Stimulated activated CD4-positive, alpha-beta T cell treated with anti-CD3 and anti-CD28 coated beads, TNF-alpha, amount 100 ng/mL, for 4 hours (primary cell): ENCODE results near the gene EN1.

Experiments
- DNase-seq, 3 experiments: peaks; one replicate each; pipeline ENCODE4 v3.0.0-alpha.2; 2020; ENCODE audit warnings: low read depth in 3 of 3

The EN1 gene

DNA sequence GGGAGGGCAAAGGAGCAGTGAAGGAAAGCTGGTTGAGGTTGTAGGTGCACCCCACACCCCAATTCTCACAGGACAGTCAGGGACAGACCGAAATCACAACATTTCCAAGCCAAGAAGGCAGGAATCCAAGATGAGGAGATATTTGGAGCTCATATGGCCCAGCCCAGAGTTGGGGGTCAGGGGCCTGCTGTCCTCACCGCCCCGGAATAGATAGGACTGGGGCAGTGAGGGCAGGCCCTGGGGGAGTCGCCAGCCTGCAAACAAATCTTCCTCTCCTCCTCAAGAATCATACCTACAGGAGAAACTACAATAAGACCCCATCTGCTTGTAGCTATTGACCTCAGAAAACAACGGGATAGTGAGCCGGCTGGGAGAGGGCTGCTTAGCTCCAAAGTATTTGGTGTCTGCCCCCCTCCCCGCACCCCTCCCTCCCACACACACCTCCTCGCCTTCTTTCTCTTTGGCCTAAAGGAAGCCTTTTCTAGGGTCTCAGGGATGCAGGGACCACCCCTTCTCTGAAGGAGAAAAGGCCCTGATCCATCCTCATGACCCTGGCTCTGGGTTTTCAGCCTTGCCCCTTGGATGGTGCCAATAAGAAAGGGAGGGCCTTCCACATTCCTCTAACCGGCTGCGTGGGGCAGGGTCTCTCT lies 3.8 kb downstream of the EN1 start:
- DNase-seq, result no peak

- no peak for DNase-seq
Measured at GRCh38 chr2:118842661-118843482, 4.6 kb downstream of the EN1 start.

- DNase-seq, result no peak
Measured at GRCh38 chr2:118841828-118842461, 5.5 kb downstream of the EN1 start.

DNA sequence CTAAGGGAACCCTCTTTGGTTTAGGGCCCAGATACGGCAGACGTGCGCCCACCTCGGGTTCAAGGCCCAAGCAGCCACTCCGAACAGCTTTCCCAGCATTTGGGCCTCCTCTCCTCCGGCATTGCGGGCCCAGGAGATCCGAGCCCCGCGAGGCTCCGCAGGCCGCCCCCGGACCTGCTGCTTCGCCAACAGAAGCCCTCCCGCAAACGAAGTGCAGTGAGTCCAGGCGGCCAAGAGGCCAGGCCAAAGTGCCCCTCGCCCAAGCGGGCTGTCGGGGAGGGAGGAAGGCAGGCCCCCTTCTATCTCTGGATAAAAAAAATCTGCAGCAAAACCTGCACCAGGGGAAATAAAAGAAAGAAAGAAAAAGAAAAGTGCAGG lies 6.0 kb downstream of the EN1 start:
- DNase-seq, result no peak

GRCh38 chr2:118838741-118839455 lies 8.6 kb downstream of the EN1 start:
- DNase-seq, result no peak

- no peak for DNase-seq
Measured at GRCh38 chr2:118837621-118838020, 9.8 kb downstream of the EN1 start.

- no peak for DNase-seq
Measured at GRCh38 chr2:118837067-118837466, 10.4 kb downstream of the EN1 start.

DNA sequence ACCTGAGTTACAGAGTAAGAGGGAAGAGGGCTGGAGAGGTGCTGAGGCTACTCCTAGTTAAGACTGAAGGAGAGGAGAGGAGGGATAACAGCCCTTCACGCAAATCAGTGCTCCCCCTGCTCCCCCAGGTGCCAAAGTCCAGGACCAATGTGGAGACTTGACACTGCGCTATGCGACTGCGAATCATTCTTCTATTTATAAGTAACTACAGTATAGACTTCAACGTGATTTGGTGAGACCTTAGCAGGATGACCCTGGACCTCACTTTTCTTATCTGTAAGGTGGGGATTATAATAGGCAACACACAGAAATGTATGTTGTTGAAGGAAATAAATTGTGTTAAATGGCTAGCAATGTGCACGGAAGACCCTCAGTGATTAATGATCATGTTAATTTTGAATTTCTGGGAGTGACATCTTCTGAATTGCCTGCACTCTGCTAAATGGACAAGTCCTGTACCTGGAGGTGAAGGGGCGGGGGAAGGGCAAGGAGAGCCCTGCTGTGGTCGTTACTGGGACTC lies 11.0 kb downstream of the EN1 start:
- no peak for DNase-seq

DNA sequence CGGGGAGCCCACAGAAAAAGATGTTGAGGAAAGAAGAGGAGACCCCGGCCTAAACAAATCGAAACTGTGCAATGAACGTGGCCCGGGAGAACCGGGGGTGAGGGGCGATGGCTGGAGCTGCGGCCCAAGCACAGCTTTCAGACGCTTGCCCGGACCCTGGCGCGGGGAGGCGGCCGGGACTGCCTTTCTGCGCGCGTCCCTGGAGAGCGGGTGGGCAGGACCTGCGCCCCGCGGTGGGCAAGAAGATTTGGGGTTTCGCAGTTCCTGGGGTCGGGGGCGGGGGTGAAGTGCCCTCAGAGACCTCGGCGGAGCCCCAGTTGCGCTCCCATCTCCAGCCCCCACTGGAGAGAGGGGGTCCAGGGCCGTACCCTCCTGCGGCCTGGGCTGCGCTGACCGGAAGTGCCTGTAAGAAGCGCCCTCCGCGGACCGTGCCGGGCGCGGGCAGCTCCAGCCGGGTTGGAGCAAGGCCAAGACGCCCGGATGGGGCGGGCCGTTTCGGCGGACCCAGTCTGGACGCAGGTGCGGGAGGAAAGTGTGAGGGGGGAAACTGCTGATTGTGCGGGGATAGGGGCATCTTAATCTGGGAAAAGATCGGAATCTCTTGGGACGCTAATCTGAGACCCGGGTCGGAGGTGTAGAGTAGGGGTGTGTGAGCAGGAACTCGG lies 11.6 kb downstream of the EN1 start:
- no peak for DNase-seq

DNA sequence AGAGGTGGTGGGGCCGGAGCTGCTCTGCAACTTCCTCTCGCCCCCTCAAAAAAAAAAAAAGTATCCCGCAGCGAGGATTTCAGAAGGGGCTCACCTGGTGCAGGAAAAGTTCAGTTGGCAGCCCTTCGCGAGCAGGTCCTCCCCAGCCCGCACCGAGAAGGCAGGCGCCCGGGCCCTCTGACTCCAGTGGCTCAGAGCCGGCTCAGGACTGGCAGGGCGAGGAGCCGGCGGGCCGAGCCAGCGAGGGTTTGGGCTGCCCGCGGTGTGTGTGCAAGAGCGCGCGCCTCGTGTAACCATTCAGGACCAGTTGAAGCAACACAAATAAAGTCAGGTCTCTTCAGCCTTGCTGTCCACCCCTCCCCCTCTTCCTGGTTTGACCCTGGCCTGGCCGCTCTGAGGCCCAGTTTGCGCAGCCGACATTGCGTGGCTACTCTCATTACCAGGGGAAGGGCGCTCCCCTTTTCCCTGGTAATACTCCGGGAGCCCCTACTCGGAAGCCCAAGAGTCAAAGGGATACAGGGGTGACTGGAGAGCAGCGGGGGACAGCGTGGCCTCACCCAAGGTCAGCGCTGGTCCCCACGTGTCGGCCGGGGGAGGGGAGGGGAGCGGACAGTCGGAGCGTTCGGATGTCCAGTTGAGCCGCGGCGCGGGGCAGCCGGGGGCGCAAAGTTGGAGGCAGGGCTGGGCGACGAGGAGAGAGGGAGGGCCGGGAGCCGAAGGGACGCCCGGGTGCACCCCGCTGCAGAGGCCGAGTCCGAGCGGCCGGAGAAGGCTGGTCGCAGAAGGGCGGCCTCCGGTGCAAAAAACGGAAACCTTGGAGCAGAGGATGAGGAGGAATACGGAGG lies 12.3 kb downstream of the EN1 start:
- no peak for DNase-seq

DNA sequence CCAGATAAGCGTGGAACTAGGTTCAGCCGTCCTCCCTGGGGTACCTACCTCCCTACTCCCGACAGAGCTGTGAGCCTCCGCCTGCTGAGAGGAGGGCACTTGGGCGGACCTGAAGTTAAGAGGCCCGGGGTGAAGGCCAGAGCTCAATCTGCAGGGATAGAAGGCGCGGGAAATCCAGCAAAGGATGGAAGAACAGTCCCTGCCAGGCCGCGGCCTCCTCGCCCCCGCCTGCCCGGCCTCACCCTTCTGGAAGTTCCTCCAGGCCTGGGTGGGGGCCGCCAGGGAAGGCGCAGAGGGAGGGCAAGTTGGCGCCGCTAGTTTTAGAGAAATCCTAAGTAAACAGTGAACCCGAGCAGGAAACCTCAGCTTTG lies 13.0 kb downstream of the EN1 start:
- no peak for DNase-seq

- DNase-seq, result no peak
Measured at GRCh38 chr2:118833716-118834439, 13.6 kb downstream of the EN1 start.

DNA sequence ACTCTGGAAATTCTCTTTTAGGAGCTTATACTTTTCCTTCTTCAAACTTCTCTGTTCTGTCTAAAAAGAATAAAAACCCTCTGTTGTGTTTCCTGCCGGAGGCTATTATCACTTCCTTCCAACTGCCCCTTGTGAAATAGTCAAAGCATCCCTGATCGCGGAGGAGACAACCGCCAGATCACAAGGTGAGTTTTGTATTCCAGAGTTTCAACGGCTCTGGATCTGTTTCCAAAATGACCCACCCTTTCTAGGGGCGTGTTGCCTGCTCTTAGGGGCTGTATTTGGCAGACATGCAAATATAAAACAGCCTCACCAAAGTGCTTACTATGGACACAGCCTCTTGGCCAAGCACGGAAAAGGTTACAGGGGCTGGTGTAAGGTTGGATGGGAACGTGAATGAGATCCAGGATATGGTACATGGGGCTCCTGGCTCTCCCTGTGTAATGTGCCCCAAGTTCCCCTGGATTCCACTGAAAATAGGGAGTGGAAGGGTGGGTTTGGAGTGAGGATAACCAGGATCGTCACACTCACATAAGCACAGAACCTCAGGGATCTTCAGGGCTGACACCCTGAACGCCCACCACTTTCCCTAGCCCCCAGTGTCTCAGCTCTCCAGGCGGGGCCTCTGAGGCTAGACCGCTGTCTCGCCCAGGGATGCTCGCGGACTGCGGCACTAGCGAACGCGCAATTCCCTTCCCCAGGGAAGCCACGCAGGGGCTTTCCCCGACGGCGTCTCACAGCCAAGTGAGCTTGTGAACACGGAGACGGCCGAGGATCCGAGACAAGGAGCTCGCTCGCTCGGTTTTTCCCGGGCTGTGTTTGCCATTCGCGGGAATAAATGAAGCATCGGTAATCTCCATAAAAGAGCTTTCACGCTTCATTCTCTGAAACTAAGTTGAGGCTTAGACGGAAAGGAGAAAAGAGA lies 14.4 kb downstream of the EN1 start:
- DNase-seq, result no peak

- DNase-seq, result no peak
Measured at GRCh38 chr2:118832071-118832790, 15.2 kb downstream of the EN1 start.

DNA sequence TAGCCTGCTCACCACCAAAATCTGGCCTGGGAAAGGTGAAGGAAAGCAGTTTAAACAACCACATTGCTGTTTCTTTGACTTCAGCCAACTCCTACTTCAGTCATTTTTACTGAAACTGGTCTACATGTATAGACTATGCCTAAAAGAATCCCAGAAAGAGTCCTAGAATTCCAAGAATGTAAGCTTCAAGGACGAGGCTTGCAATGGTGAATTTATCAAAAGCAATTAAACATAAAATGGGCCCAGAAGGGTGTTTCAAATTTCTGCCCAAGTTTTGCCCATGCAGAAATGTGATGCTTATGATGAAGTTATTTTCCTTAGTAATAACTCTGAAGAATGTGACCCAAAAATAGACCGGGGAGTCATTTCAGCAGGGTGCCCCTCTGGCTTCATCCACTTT lies 16.6 kb downstream of the EN1 start:
- DNase-seq, result no peak

DNA sequence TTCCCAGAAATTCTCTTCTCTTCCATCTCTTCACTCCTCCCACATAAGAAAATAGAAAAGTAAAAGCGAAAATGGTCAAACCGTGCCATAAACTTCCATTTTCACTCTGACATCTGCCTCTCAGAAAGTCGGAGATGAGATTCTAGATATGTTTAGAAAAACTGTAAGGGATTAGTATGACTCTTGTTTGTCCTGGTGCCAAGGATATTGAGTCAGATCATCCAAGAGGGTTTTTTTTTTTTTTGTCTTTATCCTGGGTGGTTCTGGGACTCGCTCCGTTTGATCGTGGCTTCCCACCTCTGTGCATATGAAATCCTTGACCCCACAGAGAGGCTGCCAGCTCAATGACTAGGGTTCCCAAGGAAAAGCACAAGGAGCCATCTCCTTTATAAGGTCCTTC lies 17.3 kb downstream of the EN1 start:
- no peak for DNase-seq

GRCh38 chr2:118826093-118826492 lies 21.4 kb downstream of the EN1 start:
- DNase-seq, result no peak

- no peak for DNase-seq
Measured at GRCh38 chr2:118823633-118824032, 23.8 kb downstream of the EN1 start.
